GM12878 (cell line): ENCODE results near the gene POC5. TPM values are rescaled to one million over a fixed set of nuclear protein-coding genes. Genes with fewer than 3 reads are reported as not detected.

ENCODE experiments used
- ATAC-seq: fragments of 200-7000 bp; cut with Tn5 transposase; 3 replicates; pipeline ENCODE4 v1.9.1; 2020; ENCODE audit warnings: mild to moderate bottlenecking, moderate library complexity
- BruUV-seq: library from RNA; stranded (reverse); fragments of 400-500 nt; replicated peaks from 2 replicates; lab custom pipeline; 2021; lab: Mats Ljungman, UMichigan
- CTCF ChIA-PET: fragments of 300-600 bp; sonication (Branson Sonifier 250); formaldehyde crosslinking; extraction: SDS; loops from one replicate; lab custom pipeline; 2021; ENCODE audit warnings: inconsistent platforms; lab: Yijun Ruan, JAX
- POLR2A ChIA-PET: fragments of 350-600 bp; formaldehyde crosslinking; extraction: SDS; loops from one replicate; lab custom pipeline; 2021; ENCODE audit warnings: inconsistent platforms; lab: Charles Lee
- RAD21 ChIA-PET: fragments of 300-600 bp; sonication (Branson Sonifier 250); formaldehyde crosslinking; loops from one replicate; lab custom pipeline; 2023; ENCODE audit warnings: antibody characterized with exemption; ENCODE audit not compliant: unreplicated experiment; lab: Charles Lee
- SMC1A ChIA-PET: fragments of 300-600 bp; sonication (Branson Sonifier 250); formaldehyde crosslinking; loops from one replicate; lab custom pipeline; 2023; ENCODE audit not compliant: unreplicated experiment, uncharacterized antibody; lab: Charles Lee
- DNase-seq: peaks from one replicate; pipeline ENCODE4 v3.0.0-alpha.2; 2011; ENCODE audit warnings: low read depth, low spot score
- FAIRE-seq: peaks from 3 replicates; lab custom pipeline; 2011; peaks lifted over from hg19 to GRCh38; lab: Jason Lieb, UNC
- H2AFZ ChIP-seq: 2 replicates; pipeline ENCODE4 v1.6.0; 2011; ENCODE audit warnings: low read depth, low read length, control low read depth; ENCODE audit not compliant: control insufficient read depth
- H3K27ac ChIP-seq: 2 replicates; pipeline ENCODE4 v1.5.1; 2011; ENCODE audit warnings: control low read depth; ENCODE audit not compliant: control insufficient read depth, insufficient read depth
- H3K27me3 ChIP-seq, 2 experiments: replicated peaks in 1 of 2; 2 replicates each; pipeline versions ENCODE4 v1.6.0 to v1.6.1; 2011; ENCODE audit warnings: low read length in 1 of 2; ENCODE audit not compliant: control insufficient read depth in 2 of 2, insufficient read depth in 2 of 2
- H3K36me3 ChIP-seq, 2 experiments: 2 replicates each; pipeline ENCODE4 v1.5.1; 2011; ENCODE audit warnings: low read length in 1 of 2; ENCODE audit not compliant: control insufficient read depth in 2 of 2, insufficient read depth in 2 of 2
- H3K4me1 ChIP-seq: 2 replicates; pipeline ENCODE4 v1.6.1; 2011; ENCODE audit warnings: mild to moderate bottlenecking, low read length, moderate library complexity, mixed read lengths; ENCODE audit not compliant: control insufficient read depth, insufficient read depth
- H3K4me2 ChIP-seq: 2 replicates; pipeline ENCODE4 v1.6.0; 2011; ENCODE audit warnings: control low read depth; ENCODE audit not compliant: control insufficient read depth, insufficient read depth
- H3K4me3 ChIP-seq: fragments of 200-600 bp; sonication (generic); 2 replicates; pipeline ENCODE4 v1.5.1; 2016
- H3K79me2 ChIP-seq: 2 replicates; pipeline ENCODE4 v1.6.0; 2011; ENCODE audit warnings: low read length; ENCODE audit not compliant: control insufficient read depth, insufficient read depth
- H3K9ac ChIP-seq: 2 replicates; pipeline ENCODE4 v1.8.0; 2011; ENCODE audit warnings: low read length, control low read depth, mixed read lengths; ENCODE audit not compliant: control insufficient read depth, insufficient read depth
- H3K9me3 ChIP-seq: replicated peaks from 3 replicates; pipeline ENCODE4 v1.5.1; 2011; ENCODE audit warnings: mild to moderate bottlenecking, low read length; ENCODE audit not compliant: control insufficient read depth, insufficient read depth
- H4K20me1 ChIP-seq: 2 replicates; pipeline ENCODE4 v1.6.0; 2011; ENCODE audit not compliant: control insufficient read depth, insufficient read depth
- BHLHE40 ChIP-seq, 2 experiments: fragments of 450-650 bp in 1 of 2; IDR thresholded peaks; 2 replicates each; pipeline ENCODE4 v1.6.1; 2011 to 2017; ENCODE audit warnings: low read depth in 2 of 2, borderline replicate concordance in 1 of 2, improper control_type of control experiment in 1 of 2, low read length in 1 of 2, mild to moderate bottlenecking in 1 of 2
- DPF2 ChIP-seq: fragments of 450-650 bp; IDR thresholded peaks from 2 replicates; pipeline ENCODE4 v1.6.1; 2017; ENCODE audit warnings: mild to moderate bottlenecking
- MYC ChIP-seq: IDR thresholded peaks from 2 replicates; pipeline ENCODE4 v1.6.1; 2011; ENCODE audit warnings: mild to moderate bottlenecking, low read length, moderate library complexity, inconsistent platforms; ENCODE audit not compliant: insufficient read depth, insufficient replicate concordance, insufficient read length, severe bottlenecking
- SIN3A ChIP-seq: IDR thresholded peaks from 2 replicates; pipeline ENCODE4 v1.6.1; 2012; ENCODE audit warnings: low read depth, low read length, improper control_type of control experiment
- SUZ12 ChIP-seq: fragments of 200-600 bp; sonication (generic); IDR thresholded peaks from one replicate; pipeline ENCODE4 v1.6.1; 2018; ENCODE audit warnings: antibody characterized with exemption, mild to moderate bottlenecking; ENCODE audit not compliant: unreplicated experiment
- ZSCAN29 ChIP-seq: fragments of 450-650 bp; IDR thresholded peaks from 2 replicates; pipeline ENCODE4 v1.6.1; 2017; ENCODE audit warnings: mild to moderate bottlenecking, moderate library complexity
- ZZZ3 ChIP-seq: IDR thresholded peaks from 2 replicates; pipeline ENCODE4 v1.6.1; 2011; ENCODE audit warnings: low read depth; ENCODE audit not compliant: control insufficient read depth, insufficient read length
- WGBS: methylation state at CpG from one replicate; pipeline ENCODE4 v1.1.6; 2016; ENCODE audit warnings: low lambda C conversion rate; ENCODE audit not compliant: insufficient replicate concordance, insufficient coverage; ENCODE audit errors: missing lambda C conversion rate; 5-methylcytosine and 5-hydroxymethylcytosine counted together
- in situ Hi-C: fragments of 300-500 bp; cut with MboI; formaldehyde crosslinking; loops from 9 replicates; pipeline ENCODE4 v1.14.3; 2018; ENCODE audit warnings: mixed read lengths
- intact Hi-C: fragments of 100-400 bp; cut with micrococcal nuclease; formaldehyde crosslinking; loops from one replicate; pipeline ENCODE4 v1.14.2; 2022; ENCODE audit not compliant: unreplicated experiment
- polyA plus RNA-seq, 11 experiments: library from polyadenylated mRNA; depleted of rRNA in 4 of 11; unstranded in 6 of 11; stranded (reverse) in 5 of 11; fragments of >200 nt; fragmentation: Nextera tagmentation in 4 of 11; fragmentation: Illumina TruSeq in 1 of 11; extraction: Ambion mirVana in 4 of 11; extraction: Trizol in 1 of 11; gene quantifications; 1 replicate in 1 of 11; 2 replicates in 10 of 11; pipeline versions ENCODE4 v1.2.1 to v1.2.3, GENCODE V29; 2011 to 2016; ENCODE audit warnings: inconsistent platforms in 2 of 11, missing spikeins in 2 of 11, low read depth in 1 of 11
- total RNA-seq, 4 experiments: library from RNA; depleted of rRNA in 3 of 4; stranded (reverse); fragments of >200 nt in 3 of 4; fragmentation: Illumina TruSeq in 1 of 4; extraction: Trizol in 1 of 4; gene quantifications; 2 replicates each; pipeline versions ENCODE4 v1.2.1 to v1.2.3, GENCODE V29; 2013 to 2021
- TF ChIP-seq, protein P1 (sequence below): fragments of 450-650 bp; IDR thresholded peaks from 2 replicates; pipeline ENCODE4 v1.6.1; 2017; ENCODE audit warnings: mild to moderate bottlenecking, moderate library complexity
- TF ChIP-seq, protein P2 (sequence below): IDR thresholded peaks from 2 replicates; pipeline ENCODE4 v1.6.1; 2011; ENCODE audit warnings: low read depth, low read length, improper control_type of control experiment, borderline replicate concordance
- TF ChIP-seq, protein P3 (sequence below): fragments of 450-650 bp; IDR thresholded peaks from 2 replicates; pipeline ENCODE4 v1.6.1; 2018; ENCODE audit warnings: borderline replicate concordance, mild to moderate bottlenecking; ENCODE audit not compliant: partially characterized antibody

The POC5 gene
- total and polyA plus RNA-seq, 10 of the 15 experiments (the other 5 are each of a cell fraction or from before 2014, with no cell fraction given), result 13.1 to 25.6 (median 21.8) TPM

DNA sequence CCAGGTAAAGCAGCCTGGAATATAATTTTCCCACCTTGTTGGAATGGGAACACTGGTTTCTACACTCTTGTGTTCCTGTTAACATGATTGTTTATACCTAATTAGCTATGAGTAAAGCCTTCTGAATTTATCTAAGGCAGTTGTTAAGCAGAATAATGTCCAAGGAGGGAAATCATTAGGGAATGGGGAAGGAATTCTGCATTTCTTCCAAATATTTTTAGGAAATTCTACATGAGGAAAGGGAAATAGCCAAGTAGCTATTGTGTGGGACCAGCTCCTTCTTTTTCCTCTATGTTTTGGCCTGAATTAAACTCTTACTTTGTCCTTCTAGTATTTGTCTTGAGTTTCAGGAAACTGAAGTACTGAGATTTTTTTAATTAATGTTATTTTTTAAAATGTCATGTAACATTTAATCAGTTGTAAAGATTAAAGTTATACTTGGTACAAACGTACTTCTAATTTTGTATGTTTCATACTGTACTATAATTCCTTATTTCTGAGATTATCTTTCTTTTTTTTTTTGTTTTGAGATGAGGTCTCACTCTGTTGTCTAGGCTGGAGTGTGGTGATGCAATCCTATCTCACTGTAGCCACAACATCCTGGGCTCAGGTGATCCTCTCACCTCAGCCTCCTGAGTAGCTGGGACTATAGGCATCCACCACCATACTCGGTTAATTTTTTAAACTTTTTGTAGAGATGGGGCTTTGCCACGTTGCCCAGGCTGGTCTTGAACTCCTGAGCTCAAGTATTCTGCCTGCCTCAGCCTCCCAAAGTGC is 77.5 kb downstream of the POC5 start:
- Histone ChIP-seq H3K4me3 (no peak overlapping the region), H4K20me1 (no peaks in the 10 kb centered on the region), H2AFZ (no peak overlapping the region), H3K4me2 (no peak overlapping the region), H3K36me3 (no peaks in the 10 kb centered on the region), H3K4me1 (no peaks in the 10 kb centered on the region), H3K79me2 (no peaks in the 10 kb centered on the region), H3K27ac (no peak overlapping the region), H3K9ac (no peak overlapping the region), H3K9me3 (no peaks in the 10 kb centered on the region), H3K27me3 (no peaks in the 10 kb centered on the region)
- DNase-seq (no peak), FAIRE-seq (peak; percentile 44), ATAC-seq (no peak)
- RAD21 ChIA-PET, result no interaction called here
- intact Hi-C loops (no loop called here), in situ Hi-C loops (no loop called here)
- TF ChIP-seq, protein P1, sequence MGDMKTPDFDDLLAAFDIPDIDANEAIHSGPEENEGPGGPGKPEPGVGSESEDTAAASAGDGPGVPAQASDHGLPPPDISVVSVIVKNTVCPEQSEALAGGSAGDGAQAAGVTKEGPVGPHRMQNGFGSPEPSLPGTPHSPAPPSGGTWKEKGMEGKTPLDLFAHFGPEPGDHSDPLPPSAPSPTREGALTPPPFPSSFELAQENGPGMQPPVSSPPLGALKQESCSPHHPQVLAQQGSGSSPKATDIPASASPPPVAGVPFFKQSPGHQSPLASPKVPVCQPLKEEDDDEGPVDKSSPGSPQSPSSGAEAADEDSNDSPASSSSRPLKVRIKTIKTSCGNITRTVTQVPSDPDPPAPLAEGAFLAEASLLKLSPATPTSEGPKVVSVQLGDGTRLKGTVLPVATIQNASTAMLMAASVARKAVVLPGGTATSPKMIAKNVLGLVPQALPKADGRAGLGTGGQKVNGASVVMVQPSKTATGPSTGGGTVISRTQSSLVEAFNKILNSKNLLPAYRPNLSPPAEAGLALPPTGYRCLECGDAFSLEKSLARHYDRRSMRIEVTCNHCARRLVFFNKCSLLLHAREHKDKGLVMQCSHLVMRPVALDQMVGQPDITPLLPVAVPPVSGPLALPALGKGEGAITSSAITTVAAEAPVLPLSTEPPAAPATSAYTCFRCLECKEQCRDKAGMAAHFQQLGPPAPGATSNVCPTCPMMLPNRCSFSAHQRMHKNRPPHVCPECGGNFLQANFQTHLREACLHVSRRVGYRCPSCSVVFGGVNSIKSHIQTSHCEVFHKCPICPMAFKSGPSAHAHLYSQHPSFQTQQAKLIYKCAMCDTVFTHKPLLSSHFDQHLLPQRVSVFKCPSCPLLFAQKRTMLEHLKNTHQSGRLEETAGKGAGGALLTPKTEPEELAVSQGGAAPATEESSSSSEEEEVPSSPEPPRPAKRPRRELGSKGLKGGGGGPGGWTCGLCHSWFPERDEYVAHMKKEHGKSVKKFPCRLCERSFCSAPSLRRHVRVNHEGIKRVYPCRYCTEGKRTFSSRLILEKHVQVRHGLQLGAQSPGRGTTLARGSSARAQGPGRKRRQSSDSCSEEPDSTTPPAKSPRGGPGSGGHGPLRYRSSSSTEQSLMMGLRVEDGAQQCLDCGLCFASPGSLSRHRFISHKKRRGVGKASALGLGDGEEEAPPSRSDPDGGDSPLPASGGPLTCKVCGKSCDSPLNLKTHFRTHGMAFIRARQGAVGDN, result no peak
- no peak for TF ChIP-seq ZSCAN29
- TF ChIP-seq SUZ12, result no peak
- TF ChIP-seq SIN3A, result no peak
- no peak for TF ChIP-seq MYC
- TF ChIP-seq, protein P2, sequence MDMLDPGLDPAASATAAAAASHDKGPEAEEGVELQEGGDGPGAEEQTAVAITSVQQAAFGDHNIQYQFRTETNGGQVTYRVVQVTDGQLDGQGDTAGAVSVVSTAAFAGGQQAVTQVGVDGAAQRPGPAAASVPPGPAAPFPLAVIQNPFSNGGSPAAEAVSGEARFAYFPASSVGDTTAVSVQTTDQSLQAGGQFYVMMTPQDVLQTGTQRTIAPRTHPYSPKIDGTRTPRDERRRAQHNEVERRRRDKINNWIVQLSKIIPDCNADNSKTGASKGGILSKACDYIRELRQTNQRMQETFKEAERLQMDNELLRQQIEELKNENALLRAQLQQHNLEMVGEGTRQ, result no peak
- no peak for TF ChIP-seq DPF2
- TF ChIP-seq ZZZ3, result no peak
- TF ChIP-seq, protein P3, sequence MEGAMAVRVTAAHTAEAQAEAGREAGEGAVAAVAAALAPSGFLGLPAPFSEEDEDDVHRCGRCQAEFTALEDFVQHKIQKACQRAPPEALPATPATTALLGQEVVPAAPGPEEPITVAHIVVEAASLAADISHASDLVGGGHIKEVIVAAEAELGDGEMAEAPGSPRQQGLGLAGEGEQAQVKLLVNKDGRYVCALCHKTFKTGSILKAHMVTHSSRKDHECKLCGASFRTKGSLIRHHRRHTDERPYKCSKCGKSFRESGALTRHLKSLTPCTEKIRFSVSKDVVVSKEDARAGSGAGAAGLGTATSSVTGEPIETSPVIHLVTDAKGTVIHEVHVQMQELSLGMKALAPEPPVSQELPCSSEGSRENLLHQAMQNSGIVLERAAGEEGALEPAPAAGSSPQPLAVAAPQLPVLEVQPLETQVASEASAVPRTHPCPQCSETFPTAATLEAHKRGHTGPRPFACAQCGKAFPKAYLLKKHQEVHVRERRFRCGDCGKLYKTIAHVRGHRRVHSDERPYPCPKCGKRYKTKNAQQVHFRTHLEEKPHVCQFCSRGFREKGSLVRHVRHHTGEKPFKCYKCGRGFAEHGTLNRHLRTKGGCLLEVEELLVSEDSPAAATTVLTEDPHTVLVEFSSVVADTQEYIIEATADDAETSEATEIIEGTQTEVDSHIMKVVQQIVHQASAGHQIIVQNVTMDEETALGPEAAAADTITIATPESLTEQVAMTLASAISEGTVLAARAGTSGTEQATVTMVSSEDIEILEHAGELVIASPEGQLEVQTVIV, result no peak
- no peak for TF ChIP-seq BHLHE40 (IDR thresholded peaks at IDR 0.05; ENCODE audit: borderline replicate concordance in 1 of 2, low read depth in 2 of 2, low read length in 1 of 2)
- no TSS peak for BruUV-seq
- SMC1A ChIA-PET, result interaction anchor here (0.6 to 1.0 kb wide), 2 partner anchors 115 to 144 kb away, joined by 3 read pairs; no protein-coding TSS in a partner anchor
- 11% methylated on average over 3 of the region's 3 CpGs for WGBS
- POLR2A ChIA-PET, result no interaction called here
- CTCF ChIA-PET, result interaction anchor here (0.7 to 1.5 kb wide), 2 partner anchors 20 to 23 kb away, joined by 3 to 4 read pairs; no protein-coding TSS in a partner anchor
